K562 (cell line): ENCODE data around the gene TIMM10. TPM values are rescaled to one million over a fixed set of nuclear protein-coding genes. Genes with fewer than 3 reads are reported as not detected.

Experiments used
- AFF1 ChIP-seq, 2 experiments: fragments of 450-650 bp; IDR thresholded peaks; 2 replicates each; pipeline ENCODE4 v1.6.1; 2018; ENCODE audit warnings: mild to moderate bottlenecking in 2 of 2, low read depth in 1 of 2; ENCODE audit not compliant: partially characterized antibody in 2 of 2
- CBX1 ChIP-seq: sonication (generic); IDR thresholded peaks from 2 replicates; pipeline ENCODE4 v1.6.1; 2016; ENCODE audit warnings: antibody characterized with exemption, low read depth, mild to moderate bottlenecking
- FOXA1 ChIP-seq: fragments of 450-650 bp; IDR thresholded peaks from 2 replicates; pipeline ENCODE4 v1.6.1; 2016; ENCODE audit warnings: mild to moderate bottlenecking, borderline replicate concordance
- FOXK1 ChIP-seq: sonication (generic); formaldehyde crosslinking; IDR thresholded peaks from 2 replicates; pipeline ENCODE4 v1.8.0; 2022; ENCODE audit warnings: missing genetic modification reagents, mild to moderate bottlenecking, borderline replicate concordance
- HDAC2 ChIP-seq: fragments of 450-650 bp; IDR thresholded peaks from 2 replicates; pipeline ENCODE4 v1.6.1; 2016; ENCODE audit warnings: mild to moderate bottlenecking
- IRF9 ChIP-seq: fragments of 450-650 bp; IDR thresholded peaks from 2 replicates; pipeline ENCODE4 v1.6.1; 2016; ENCODE audit warnings: missing biosample characterization, missing genetic modification characterization
- JUND ChIP-seq, 2 experiments: IDR thresholded peaks; 2 replicates in 1 of 2; 3 replicates in 1 of 2; pipeline ENCODE4 v1.6.1; 2011; ENCODE audit warnings: borderline replicate concordance in 2 of 2, low read depth in 2 of 2, low read length in 2 of 2, improper control_type of control experiment in 1 of 2, missing biosample characterization in 1 of 2, missing genetic modification characterization in 1 of 2, missing genetic modification reagents in 1 of 2
- LCOR ChIP-seq: sonication (generic); formaldehyde crosslinking; IDR thresholded peaks from 2 replicates; pipeline ENCODE4 v1.8.0; 2022; ENCODE audit warnings: mild to moderate bottlenecking, missing genetic modification reagents
- NONO ChIP-seq, 2 experiments: fragments of 200-400 bp in 1 of 2; fragments of 450-650 bp in 1 of 2; formaldehyde crosslinking in 1 of 2; IDR thresholded peaks; 2 replicates each; pipeline ENCODE4 v1.6.1; 2017; ENCODE audit warnings: low read depth in 2 of 2, mild to moderate bottlenecking in 2 of 2, moderate library complexity in 2 of 2, low read length in 1 of 2
- NR0B1 ChIP-seq: fragments of 450-650 bp; IDR thresholded peaks from one replicate; pipeline ENCODE4 v1.6.1; 2018; ENCODE audit warnings: mild to moderate bottlenecking, moderate library complexity; ENCODE audit not compliant: partially characterized antibody
- NR1H2 ChIP-seq: sonication (generic); formaldehyde crosslinking; IDR thresholded peaks from 2 replicates; pipeline ENCODE4 v1.4.0; 2020; ENCODE audit warnings: mild to moderate bottlenecking, missing genetic modification reagents
- NR2F6 ChIP-seq: fragments of 450-650 bp; formaldehyde crosslinking; IDR thresholded peaks from 2 replicates; pipeline ENCODE4 v1.4.0; 2020; ENCODE audit warnings: mild to moderate bottlenecking
- RAD21 ChIP-seq, 2 experiments: fragments of 250-450 bp in 1 of 2; fragments of 450-650 bp in 1 of 2; sonication (Bioruptor Pico) in 1 of 2; formaldehyde crosslinking in 1 of 2; IDR thresholded peaks in 1 of 2; conservative IDR thresholded peaks in 1 of 2; 2 replicates each; pipeline versions ENCODE4 v1.4.0 to v1.8.0; 2020 to 2022; ENCODE audit warnings: mild to moderate bottlenecking in 2 of 2, moderate library complexity in 1 of 2
- RB1 ChIP-seq: fragments of 450-650 bp; IDR thresholded peaks from 2 replicates; pipeline ENCODE4 v1.6.1; 2017; ENCODE audit warnings: low read depth, mild to moderate bottlenecking
- SMAD2 ChIP-seq: fragments of 150-350 bp; IDR thresholded peaks from 2 replicates; pipeline ENCODE4 v1.6.1; 2014; ENCODE audit warnings: low read depth, mild to moderate bottlenecking, low read length
- WHSC1 ChIP-seq: IDR thresholded peaks from one replicate; pipeline ENCODE4 v1.6.1; 2012; ENCODE audit warnings: low read length, control low read depth, inconsistent platforms
- ZNF280B ChIP-seq: fragments of 250-450 bp; sonication (Bioruptor Pico); IDR thresholded peaks from 2 replicates; pipeline ENCODE4 v1.5.1; 2021; ENCODE audit warnings: mild to moderate bottlenecking
- ZNF316 ChIP-seq: fragments of 450-650 bp; IDR thresholded peaks from 2 replicates; pipeline ENCODE4 v1.6.1; 2016
- ZNF584 ChIP-seq: fragments of 200-800 bp; sonication (Bioruptor generic); IDR thresholded peaks from 2 replicates; pipeline ENCODE4 v1.6.1; 2016; ENCODE audit warnings: low read depth, mild to moderate bottlenecking, missing genetic modification characterization, missing compliant biosample characterization
- ZNF75A ChIP-seq: fragments of 450-650 bp; formaldehyde crosslinking; IDR thresholded peaks from 2 replicates; pipeline ENCODE4 v1.4.0; 2020; ENCODE audit warnings: mild to moderate bottlenecking
- polyA plus RNA-seq, 8 experiments: library from polyadenylated mRNA; depleted of rRNA in 4 of 8; stranded (reverse) in 5 of 8; unstranded in 3 of 8; fragments of >200 nt; fragmentation: Nextera tagmentation in 2 of 8; fragmentation: Illumina TruSeq in 1 of 8; extraction: Ambion mirVana in 2 of 8; extraction: Trizol in 1 of 8; gene quantifications; 2 replicates each; pipeline versions ENCODE4 v1.2.1 to v1.2.3, GENCODE V29; 2011 to 2014; ENCODE audit warnings: inconsistent platforms in 1 of 8, missing spikeins in 1 of 8
- total RNA-seq, 7 experiments: library from RNA; depleted of rRNA in 6 of 7; stranded (reverse); fragments of >200 nt in 6 of 7; fragmentation: Illumina TruSeq in 2 of 7; extraction: Trizol in 2 of 7; gene quantifications; 2 replicates each; pipeline versions ENCODE4 v1.2.1 to v1.2.3, GENCODE V29; 2011 to 2021; ENCODE audit warnings: low replicate concordance in 1 of 7

The TIMM10 gene
- total and polyA plus RNA-seq, 9 of the 15 experiments (the other 6 are each of a cell fraction or from before 2014, with no cell fraction given), result 109 to 553 (median 172) TPM

- peak; percentile 62; the same call in 1 of the 2 replicates for TF ChIP-seq IRF9 (tag)
- TF ChIP-seq NR0B1, result no peak
- TF ChIP-seq HDAC2, result no peak
- TF ChIP-seq NR2F6, result no peak
- TF ChIP-seq LCOR (CRISPR knock-in tag), result no peak
- TF ChIP-seq ZNF75A (CRISPR knock-in tag), result no peak
- TF ChIP-seq SMAD2, result no peak
- TF ChIP-seq AFF1 (IDR thresholded peaks at IDR 0.05; ENCODE audit: low read depth in 1 of 2, partially characterized antibody in 2 of 2), result no peak
- no peak for TF ChIP-seq FOXK1 (CRISPR knock-in tag)
- no peak for TF ChIP-seq ZNF316
- no peak for TF ChIP-seq WHSC1
- TF ChIP-seq FOXA1, result no peak
- TF ChIP-seq ZNF584, result no peak
- peak; percentile 43 to 70 for TF ChIP-seq RAD21 (CRISPR knock-in tag; conservative IDR thresholded peaks at IDR 0.05 in 1 of 2, IDR thresholded peaks at IDR 0.05 in 1 of 2)
- TF ChIP-seq NONO (IDR thresholded peaks at IDR 0.05; ENCODE audit: low read depth in 2 of 2, low read length in 1 of 2), result no peak
- no peak for TF ChIP-seq ZNF280B (CRISPR knock-in tag)
- TF ChIP-seq CBX1, result 0 out of 2 replicates have a peak, but pooled peaks have one; percentile 17
- peak; percentile 39; the same call in 1 of the 2 replicates for TF ChIP-seq JUND (IDR thresholded peaks at IDR 0.05; ENCODE audit: borderline replicate concordance, low read depth, low read length)
- no peak for TF ChIP-seq JUND (tag; IDR thresholded peaks at IDR 0.05; ENCODE audit: borderline replicate concordance, low read depth, low read length)
- no peak for TF ChIP-seq RB1
- no peak for TF ChIP-seq NR1H2 (CRISPR knock-in tag)
These were observed 39.0 kb downstream of the TIMM10 start (continued) for GRCh38 chr11:57491371-57492061.
